ENCODE data around the gene BAX. TPM values are rescaled to one million over a fixed set of nuclear protein-coding genes. Genes with fewer than 3 reads are reported as not detected.

The BAX gene
- total and polyA plus RNA-seq, 2 of the 13 experiments (the other 11 are each of a cell fraction or from before 2014, with no cell fraction given), result 139 to 176 TPM

- TF ChIP-seq ZNF224 (CRISPR knock-in tag; IDR thresholded peaks at IDR 0.05), result no peak
- no peak for TF ChIP-seq CHD4 (IDR thresholded peaks at IDR 0.05; ENCODE audit: borderline replicate concordance, low read length)
- no peak for TF ChIP-seq WIZ (CRISPR knock-in tag; IDR thresholded peaks at IDR 0.05)
- no peak for TF ChIP-seq USF2 (IDR thresholded peaks at IDR 0.05; ENCODE audit: low read depth, low read length)
- no peak for TF ChIP-seq USF2 (CRISPR knock-in tag; IDR thresholded peaks at IDR 0.05; ENCODE audit: borderline replicate concordance)
- TF ChIP-seq ZXDC (CRISPR knock-in tag; IDR thresholded peaks at IDR 0.05), result no peak
- TF ChIP-seq, protein P1, sequence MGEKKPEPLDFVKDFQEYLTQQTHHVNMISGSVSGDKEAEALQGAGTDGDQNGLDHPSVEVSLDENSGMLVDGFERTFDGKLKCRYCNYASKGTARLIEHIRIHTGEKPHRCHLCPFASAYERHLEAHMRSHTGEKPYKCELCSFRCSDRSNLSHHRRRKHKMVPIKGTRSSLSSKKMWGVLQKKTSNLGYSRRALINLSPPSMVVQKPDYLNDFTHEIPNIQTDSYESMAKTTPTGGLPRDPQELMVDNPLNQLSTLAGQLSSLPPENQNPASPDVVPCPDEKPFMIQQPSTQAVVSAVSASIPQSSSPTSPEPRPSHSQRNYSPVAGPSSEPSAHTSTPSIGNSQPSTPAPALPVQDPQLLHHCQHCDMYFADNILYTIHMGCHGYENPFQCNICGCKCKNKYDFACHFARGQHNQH (CRISPR knock-in tag; IDR thresholded peaks at IDR 0.05), result 0 out of 2 replicates have a peak, but pooled peaks have one; percentile 8
- no peak for TF ChIP-seq JARID2 (CRISPR knock-in tag; IDR thresholded peaks at IDR 0.05; ENCODE audit: insufficient replicate concordance)
- TF ChIP-seq ZC3H4 (CRISPR knock-in tag; IDR thresholded peaks at IDR 0.05; ENCODE audit: borderline replicate concordance), result no peak
- TF ChIP-seq ZNF557 (CRISPR knock-in tag; IDR thresholded peaks at IDR 0.05), result no peak
- no peak for TF ChIP-seq ZNF784 (CRISPR knock-in tag; IDR thresholded peaks at IDR 0.05; ENCODE audit: borderline replicate concordance)
- no peak for TF ChIP-seq ZNF510 (CRISPR knock-in tag; IDR thresholded peaks at IDR 0.05; ENCODE audit: low read depth)
- TF ChIP-seq ZFP82 (CRISPR knock-in tag; IDR thresholded peaks at IDR 0.05; ENCODE audit: borderline replicate concordance), result no peak
- TF ChIP-seq ZSCAN31 (CRISPR knock-in tag; IDR thresholded peaks at IDR 0.05; ENCODE audit: low read depth), result no peak
- no peak for TF ChIP-seq ZSCAN22 (CRISPR knock-in tag; IDR thresholded peaks at IDR 0.05)
- TF ChIP-seq ZNF792 (CRISPR knock-in tag; IDR thresholded peaks at IDR 0.05), result no peak
- no peak for TF ChIP-seq ZFP91 (CRISPR knock-in tag; IDR thresholded peaks at IDR 0.05; ENCODE audit: borderline replicate concordance)
- no peak for TF ChIP-seq ZBTB46 (CRISPR knock-in tag; IDR thresholded peaks at IDR 0.05; ENCODE audit: borderline replicate concordance)
- TF ChIP-seq MTF2 (CRISPR knock-in tag; IDR thresholded peaks at IDR 0.05; ENCODE audit: borderline replicate concordance), result no peak
- TF ChIP-seq GTF2F1 (IDR thresholded peaks at IDR 0.05; ENCODE audit: low read length), result no peak
Observed at GRCh38 chr19:48961051-48961649, 6.5 kb downstream of the BAX start (continued).
